ENCODE measurements around the gene MBP.

MBP gene

DNA sequence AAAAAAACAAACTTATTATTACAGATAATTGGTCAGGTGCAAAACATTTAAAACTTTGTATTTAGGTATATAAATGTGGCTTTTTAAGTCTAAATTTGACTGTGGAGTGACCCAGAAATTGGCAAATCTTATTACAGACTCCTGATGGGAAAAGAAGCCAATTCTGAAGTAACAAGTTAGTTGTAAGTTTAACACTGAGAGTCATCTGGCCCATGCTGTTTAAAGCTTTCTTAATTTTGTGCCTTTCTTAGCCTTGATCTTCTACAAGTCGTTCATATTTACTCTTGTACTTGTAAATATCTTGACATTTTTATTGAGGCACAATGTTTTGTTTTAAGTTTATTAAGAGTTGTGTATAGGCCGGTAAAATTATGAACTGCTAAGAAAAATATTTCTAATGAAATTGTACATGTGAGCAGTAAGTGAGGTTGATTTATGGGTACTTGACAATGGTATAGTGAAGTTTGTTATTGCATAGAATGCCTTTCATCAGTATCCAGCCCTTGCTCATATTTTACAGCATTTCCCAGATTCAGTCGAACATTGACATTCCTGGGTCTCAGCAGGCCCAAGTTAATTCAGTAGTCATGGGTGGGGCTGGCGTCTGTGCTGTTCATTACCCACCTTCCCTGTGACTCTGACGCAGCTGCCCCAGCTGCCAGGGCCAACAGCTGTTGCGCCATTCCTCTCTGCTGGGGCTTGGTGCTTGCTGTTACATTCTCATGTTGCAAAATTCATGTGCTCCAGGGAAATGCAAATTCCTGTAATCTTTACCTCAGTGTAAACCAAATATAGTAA, 188.8 kb downstream of the MBP start:
- Histone ChIP-seq H3K9ac (ENCODE audit: low read length) (no peak overlapping the region), H3K36me3 (ENCODE audit: insufficient read depth, low read length) (peaks cover 39% of the 10 kb centered on the region), H4K20me1 (ENCODE audit: insufficient read depth, low read length) (no peaks in the 10 kb centered on the region), H3K27ac (ENCODE audit: low read depth, low read length, poor library complexity, severe bottlenecking) (no peak overlapping the region), H3K9me2 (ENCODE audit: low read depth, low read length) (no peaks in the 10 kb centered on the region), H3F3A (ENCODE audit: insufficient read depth, low read length) (no peaks in the 10 kb centered on the region), H2AFZ (ENCODE audit: low read length) (no peak overlapping the region), H3K4me3 (ENCODE audit: low read depth, low read length, poor library complexity, severe bottlenecking) (no peak overlapping the region), H3K4me1 (ENCODE audit: insufficient read depth, low read length, severe bottlenecking) (no peaks in the 10 kb centered on the region), H3K4me2 (ENCODE audit: low read length) (no peak overlapping the region), H3K27me3 (ENCODE audit: insufficient read depth, low read length) (no peaks in the 10 kb centered on the region), H3K79me2 (ENCODE audit: insufficient read depth, low read length) (no peaks in the 10 kb centered on the region), H3K9me3 (ENCODE audit: low read length) (no peaks in the 10 kb centered on the region)
- no peak for TF ChIP-seq CTCF (IDR thresholded peaks at IDR 0.05; ENCODE audit: low read length)
- TF ChIP-seq EZH2 (IDR thresholded peaks at IDR 0.05; ENCODE audit: borderline replicate concordance, low read length) = no peak

- Histone ChIP-seq H3K36me3 (ENCODE audit: insufficient read depth, low read length) (peaks cover 42% of the 10 kb centered on the region), H3K9ac (ENCODE audit: low read length) (no peak overlapping the region), H4K20me1 (ENCODE audit: insufficient read depth, low read length) (no peaks in the 10 kb centered on the region), H3K4me2 (ENCODE audit: low read length) (no peak overlapping the region), H3K79me2 (ENCODE audit: insufficient read depth, low read length) (no peaks in the 10 kb centered on the region), H3K9me3 (ENCODE audit: low read length) (no peaks in the 10 kb centered on the region), H3K9me2 (ENCODE audit: low read depth, low read length) (no peaks in the 10 kb centered on the region), H3K27me3 (ENCODE audit: insufficient read depth, low read length) (no peaks in the 10 kb centered on the region), H3K4me1 (ENCODE audit: insufficient read depth, low read length, severe bottlenecking) (no peaks in the 10 kb centered on the region), H3F3A (ENCODE audit: insufficient read depth, low read length) (no peaks in the 10 kb centered on the region), H2AFZ (ENCODE audit: low read length) (no peak overlapping the region), H3K27ac (ENCODE audit: low read depth, low read length, poor library complexity, severe bottlenecking) (no peak overlapping the region), H3K4me3 (ENCODE audit: low read depth, low read length, poor library complexity, severe bottlenecking) (no peak overlapping the region)
- TF ChIP-seq CTCF (IDR thresholded peaks at IDR 0.05; ENCODE audit: low read length) (no peak), EZH2 (IDR thresholded peaks at IDR 0.05; ENCODE audit: borderline replicate concordance, low read length) (no peak)
Observed at GRCh38 chr18:76941284-76941683, 191.3 kb downstream of the MBP start.

GRCh38 chr18:76938619-76939018, 194.0 kb downstream of the MBP start:
- H3K9me2 ChIP-seq (ENCODE audit: low read depth, low read length) = no peaks in the 10 kb centered on the region
- H3K4me2 ChIP-seq (ENCODE audit: low read length) = no peak overlapping the region
- H3K4me3 ChIP-seq (ENCODE audit: low read depth, low read length, poor library complexity, severe bottlenecking) = no peak overlapping the region
- H3K27ac ChIP-seq (ENCODE audit: low read depth, low read length, poor library complexity, severe bottlenecking) = no peak overlapping the region
- H2AFZ ChIP-seq (ENCODE audit: low read length) = no peak overlapping the region
- peaks cover 43% of the 10 kb centered on the region for H3K36me3 ChIP-seq (ENCODE audit: insufficient read depth, low read length)
- no peaks in the 10 kb centered on the region for H4K20me1 ChIP-seq (ENCODE audit: insufficient read depth, low read length)
- H3K9me3 ChIP-seq (ENCODE audit: low read length) = no peaks in the 10 kb centered on the region
- no peak overlapping the region for H3K9ac ChIP-seq (ENCODE audit: low read length)
- H3F3A ChIP-seq (ENCODE audit: insufficient read depth, low read length) = no peaks in the 10 kb centered on the region
- no peaks in the 10 kb centered on the region for H3K27me3 ChIP-seq (ENCODE audit: insufficient read depth, low read length)
- no peaks in the 10 kb centered on the region for H3K79me2 ChIP-seq (ENCODE audit: insufficient read depth, low read length)
- TF ChIP-seq EZH2 (IDR thresholded peaks at IDR 0.05; ENCODE audit: borderline replicate concordance, low read length) = no peak
- no peak for TF ChIP-seq CTCF (IDR thresholded peaks at IDR 0.05; ENCODE audit: low read length)
- no peaks in the 10 kb centered on the region for H3K4me1 ChIP-seq (ENCODE audit: insufficient read depth, low read length, severe bottlenecking)
